NCI-H128 (cell line): ENCODE data around the gene SLC6A15.

Source experiments
- DNase-seq: peaks from one replicate; lab custom pipeline; 2025; ENCODE audit not compliant: unreplicated experiment; lab: John Stamatoyannopoulos, UW

The SLC6A15 gene

GRCh38 chr12:84912198-84913128 lies at the start of gene SLC6A15:
Gene SLC6A15, minus strand, starts transcription at chr12:84912799. Its CDS starts 20,679 bp downstream, at chr12:84892120.
- DNase-seq = peak; percentile 69

GRCh38 chr12:84960918-84961317 lies 48.3 kb upstream of the SLC6A15 start:
- DNase-seq = no peak

- DNase-seq = no peak
Measured at GRCh38 chr12:84955298-84955697, 42.7 kb upstream of the SLC6A15 start.

GRCh38 chr12:84954415-84954814 lies 41.8 kb upstream of the SLC6A15 start:
- no peak for DNase-seq

GRCh38 chr12:84950971-84951546 lies 38.5 kb upstream of the SLC6A15 start:
- DNase-seq = no peak

- DNase-seq = no peak
Measured at GRCh38 chr12:84946753-84947152, 34.2 kb upstream of the SLC6A15 start.

- no peak for DNase-seq
Measured at GRCh38 chr12:84937415-84937814, 24.8 kb upstream of the SLC6A15 start.

GRCh38 chr12:84929501-84929900 lies 16.9 kb upstream of the SLC6A15 start:
- DNase-seq = no peak

GRCh38 chr12:84924981-84925380 lies 12.4 kb upstream of the SLC6A15 start:
- DNase-seq = no peak

- no peak for DNase-seq
Measured at GRCh38 chr12:84922693-84923092, 10.1 kb upstream of the SLC6A15 start.

- DNase-seq = no peak
Measured at GRCh38 chr12:84920331-84920730, 7.7 kb upstream of the SLC6A15 start.

- DNase-seq = no peak
Measured at GRCh38 chr12:84919271-84919670, 6.7 kb upstream of the SLC6A15 start.

- no peak for DNase-seq
Measured at GRCh38 chr12:84913129-84913515, 523 bp upstream of the SLC6A15 start.

GRCh38 chr12:84911271-84912197 lies 1.1 kb downstream of the SLC6A15 start:
- peak; percentile 68 for DNase-seq

- DNase-seq = no peak
Measured at GRCh38 chr12:84910549-84911241, 1.9 kb downstream of the SLC6A15 start.

GRCh38 chr12:84904051-84904450 lies 8.5 kb downstream of the SLC6A15 start:
- no peak for DNase-seq

- no peak for DNase-seq
Measured at GRCh38 chr12:84891106-84891838, 21.3 kb downstream of the SLC6A15 start.

- no peak for DNase-seq
Measured at GRCh38 chr12:84889818-84890217, 22.8 kb downstream of the SLC6A15 start.

GRCh38 chr12:84888861-84889260 lies 23.7 kb downstream of the SLC6A15 start:
- no peak for DNase-seq

- no peak for DNase-seq
Measured at GRCh38 chr12:84877340-84877739, 35.3 kb downstream of the SLC6A15 start.
